ENCODE data around the gene ZBTB7C. TPM values are rescaled to one million over a fixed set of nuclear protein-coding genes. Genes with fewer than 3 reads are reported as not detected.

Gene ZBTB7C
- polyA plus RNA-seq, 2 of the 4 experiments (the other 2 are of a cell fraction), result 0.10 to 0.12 TPM

GRCh38 chr18:47986620-47987387, 422.4 kb downstream of the ZBTB7C start:
- ATAC-seq (no peak), FAIRE-seq (no peak), DNase-seq (ENCODE audit: low read depth in 1 of 2, low spot score in 1 of 2) (no peak)
- POLR2A ChIA-PET, result interaction anchor here (0.6 to 1.1 kb wide), 3 partner anchors 56 to 177 kb away, joined by 3 to 6 read pairs (median 5); partner anchors contain the start of gene SMAD2
- Histone ChIP-seq H3K9me3 (no peaks in the 10 kb centered on the region), H3K4me3 (no peak overlapping the region), H3K4me2 (peak overlapping the region; percentile 50), H3K4me1 (peaks cover 27% of the 10 kb centered on the region), H3K27ac (peak overlapping the region; percentile 64 to 75)
- WGBS (ENCODE audit: missing lambda C conversion rate), result 59% methylated on average over 5 of the region's 5 CpGs
- CTCF ChIA-PET, result interaction anchor here (0.9 to 2.1 kb wide), 4 partner anchors 11 to 21 kb away, joined by 3 to 5 read pairs (median 4); no protein-coding TSS in a partner anchor
- TF ChIP-seq RFX5 (IDR thresholded peaks at IDR 0.05) (no peak), TFCP2L1 (CRISPR knock-in tag; IDR thresholded peaks at IDR 0.05) (no peak), TP53 (CRISPR knock-in tag; IDR thresholded peaks at IDR 0.05) (no peak), ESRRA (IDR thresholded peaks at IDR 0.05; ENCODE audit: borderline replicate concordance, low read length) (no peak), EHF (CRISPR knock-in tag; IDR thresholded peaks at IDR 0.05) (no peak), KDM1A (IDR thresholded peaks at IDR 0.05; ENCODE audit: low read depth) (no peak), HOXB5 (CRISPR knock-in tag; IDR thresholded peaks at IDR 0.05) (no peak), HOXA7 (CRISPR knock-in tag; IDR thresholded peaks at IDR 0.05) (no peak), HMGXB4 (CRISPR knock-in tag; IDR thresholded peaks at IDR 0.05; ENCODE audit: borderline replicate concordance) (no peak), MYC (IDR thresholded peaks at IDR 0.05; ENCODE audit: borderline replicate concordance, low read length) (no peak), PHF8 (IDR thresholded peaks at IDR 0.05; ENCODE audit: borderline replicate concordance, low read depth) (no peak), FOXS1 (CRISPR knock-in tag; IDR thresholded peaks at IDR 0.05) (no peak), ZNF302 (CRISPR knock-in tag; IDR thresholded peaks at IDR 0.05) (no peak), ZSCAN20 (CRISPR knock-in tag; IDR thresholded peaks at IDR 0.05) (no peak), POLR2A (IDR thresholded peaks at IDR 0.05; ENCODE audit: low read length) (no peak), KDM5A (IDR thresholded peaks at IDR 0.05) (no peak)

DNA sequence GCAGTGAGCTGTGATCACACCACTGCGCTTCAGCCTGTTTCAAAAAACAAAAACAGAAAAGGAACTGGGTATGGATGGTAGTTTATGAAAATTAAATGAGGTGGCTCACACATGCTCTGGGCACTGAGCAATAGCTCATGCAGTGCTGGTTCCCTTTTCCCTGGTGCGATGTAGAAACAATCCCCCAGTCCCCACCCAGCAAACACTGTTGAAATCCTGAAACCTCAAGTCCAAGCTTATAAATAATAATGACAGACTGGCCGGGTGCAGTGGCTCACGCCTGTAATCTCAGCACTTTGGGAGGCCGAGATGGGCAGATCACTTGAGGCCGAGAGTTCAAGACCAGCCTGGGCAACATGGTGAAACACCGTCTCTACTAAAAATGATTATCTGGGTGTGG, 423.3 kb downstream of the ZBTB7C start:
- TF ChIP-seq EHMT2 (IDR thresholded peaks at IDR 0.05; ENCODE audit: low read depth) (no peak), RNF2 (IDR thresholded peaks at IDR 0.05; ENCODE audit: borderline replicate concordance, low read depth) (no peak), KDM5A (IDR thresholded peaks at IDR 0.05) (no peak), KDM1A (IDR thresholded peaks at IDR 0.05; ENCODE audit: low read depth) (no peak), ZC3H11A (IDR thresholded peaks at IDR 0.05) (no peak), JUN (IDR thresholded peaks at IDR 0.05) (no peak), RFX5 (IDR thresholded peaks at IDR 0.05) (no peak), CHD4 (IDR thresholded peaks at IDR 0.05; ENCODE audit: borderline replicate concordance) (no peak), ELK1 (IDR thresholded peaks at IDR 0.05; ENCODE audit: low read depth, low read length) (no peak), CBX8 (IDR thresholded peaks at IDR 0.05) (no peak), PHF8 (IDR thresholded peaks at IDR 0.05; ENCODE audit: borderline replicate concordance, low read depth) (no peak), GATA3 (IDR thresholded peaks at IDR 0.05; ENCODE audit: borderline replicate concordance) (no peak), CBX2 (IDR thresholded peaks at IDR 0.05; ENCODE audit: borderline replicate concordance, low read depth) (no peak), MYC (IDR thresholded peaks at IDR 0.05; ENCODE audit: borderline replicate concordance, low read length) (no peak), JUNB (IDR thresholded peaks at IDR 0.05) (no peak), FOSL2 (IDR thresholded peaks at IDR 0.05) (no peak), FOSL2 (CRISPR knock-in tag; IDR thresholded peaks at IDR 0.05) (no peak)
- TF ChIP-seq, protein P1, sequence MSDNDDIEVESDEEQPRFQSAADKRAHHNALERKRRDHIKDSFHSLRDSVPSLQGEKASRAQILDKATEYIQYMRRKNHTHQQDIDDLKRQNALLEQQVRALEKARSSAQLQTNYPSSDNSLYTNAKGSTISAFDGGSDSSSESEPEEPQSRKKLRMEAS (IDR thresholded peaks at IDR 0.05), result no peak
- TF ChIP-seq, protein P2, sequence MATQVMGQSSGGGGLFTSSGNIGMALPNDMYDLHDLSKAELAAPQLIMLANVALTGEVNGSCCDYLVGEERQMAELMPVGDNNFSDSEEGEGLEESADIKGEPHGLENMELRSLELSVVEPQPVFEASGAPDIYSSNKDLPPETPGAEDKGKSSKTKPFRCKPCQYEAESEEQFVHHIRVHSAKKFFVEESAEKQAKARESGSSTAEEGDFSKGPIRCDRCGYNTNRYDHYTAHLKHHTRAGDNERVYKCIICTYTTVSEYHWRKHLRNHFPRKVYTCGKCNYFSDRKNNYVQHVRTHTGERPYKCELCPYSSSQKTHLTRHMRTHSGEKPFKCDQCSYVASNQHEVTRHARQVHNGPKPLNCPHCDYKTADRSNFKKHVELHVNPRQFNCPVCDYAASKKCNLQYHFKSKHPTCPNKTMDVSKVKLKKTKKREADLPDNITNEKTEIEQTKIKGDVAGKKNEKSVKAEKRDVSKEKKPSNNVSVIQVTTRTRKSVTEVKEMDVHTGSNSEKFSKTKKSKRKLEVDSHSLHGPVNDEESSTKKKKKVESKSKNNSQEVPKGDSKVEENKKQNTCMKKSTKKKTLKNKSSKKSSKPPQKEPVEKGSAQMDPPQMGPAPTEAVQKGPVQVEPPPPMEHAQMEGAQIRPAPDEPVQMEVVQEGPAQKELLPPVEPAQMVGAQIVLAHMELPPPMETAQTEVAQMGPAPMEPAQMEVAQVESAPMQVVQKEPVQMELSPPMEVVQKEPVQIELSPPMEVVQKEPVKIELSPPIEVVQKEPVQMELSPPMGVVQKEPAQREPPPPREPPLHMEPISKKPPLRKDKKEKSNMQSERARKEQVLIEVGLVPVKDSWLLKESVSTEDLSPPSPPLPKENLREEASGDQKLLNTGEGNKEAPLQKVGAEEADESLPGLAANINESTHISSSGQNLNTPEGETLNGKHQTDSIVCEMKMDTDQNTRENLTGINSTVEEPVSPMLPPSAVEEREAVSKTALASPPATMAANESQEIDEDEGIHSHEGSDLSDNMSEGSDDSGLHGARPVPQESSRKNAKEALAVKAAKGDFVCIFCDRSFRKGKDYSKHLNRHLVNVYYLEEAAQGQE (IDR thresholded peaks at IDR 0.05), result no peak
- TF ChIP-seq, protein P3, sequence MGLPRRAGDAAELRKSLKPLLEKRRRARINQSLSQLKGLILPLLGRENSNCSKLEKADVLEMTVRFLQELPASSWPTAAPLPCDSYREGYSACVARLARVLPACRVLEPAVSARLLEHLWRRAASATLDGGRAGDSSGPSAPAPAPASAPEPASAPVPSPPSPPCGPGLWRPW (IDR thresholded peaks at IDR 0.05), result no peak
- Histone ChIP-seq H3K9me3 (no peaks in the 10 kb centered on the region), H3K4me3 (no peak overlapping the region), H3K27ac (peak overlapping the region; percentile 38 to 77; a peak in 5 of 6 replicates), H3K4me2 (no peak overlapping the region), H3K4me1 (peaks cover 27% of the 10 kb centered on the region)
- ChIA-PET POLR2A (no interaction called here), CTCF (interaction anchor here (0.9 to 1.5 kb wide), 3 partner anchors 12 to 22 kb away, joined by 3 to 5 read pairs (median 3); no protein-coding TSS in a partner anchor)
- DNase-seq (ENCODE audit: low read depth in 1 of 2, low spot score in 1 of 2) (no peak), FAIRE-seq (no peak), ATAC-seq (no peak)
- 86% methylated on average over 6 of the region's 7 CpGs for WGBS (ENCODE audit: missing lambda C conversion rate)

All from A549 (cell line).